ENCODE data around the gene NOC2L. TPM values are rescaled to one million over a fixed set of nuclear protein-coding genes. Genes with fewer than 3 reads are reported as not detected.

Gene NOC2L
- total and polyA plus RNA-seq, 2 donors (not counting 3 experiments of a cell fraction or from before 2014, with no cell fraction given), result 55.3 to 87.9 TPM

- H3K4me2 ChIP-seq (ENCODE audit: insufficient read depth, low read length), result no peak overlapping the region
- no peak for TF ChIP-seq EZH2 (IDR thresholded peaks at IDR 0.05; ENCODE audit: borderline replicate concordance, low read depth, low read length, severe bottlenecking)
- TF ChIP-seq POLR2AphosphoS5 (IDR thresholded peaks at IDR 0.05; ENCODE audit: insufficient read depth, low read depth, low read length), result no peak
- no peak for TF ChIP-seq FOS (IDR thresholded peaks at IDR 0.05; ENCODE audit: borderline replicate concordance, insufficient read depth, low read length)
- TF ChIP-seq POLR2A (IDR thresholded peaks at IDR 0.05; ENCODE audit: low read depth, low read length), result no peak
- TF ChIP-seq MYC (IDR thresholded peaks at IDR 0.05; ENCODE audit: low read depth, low read length), result no peak
- no peak for TF ChIP-seq JUN (IDR thresholded peaks at IDR 0.05; ENCODE audit: borderline replicate concordance, insufficient read depth, insufficient read length, low read depth)
- TF ChIP-seq GATA2 (IDR thresholded peaks at IDR 0.05; ENCODE audit: insufficient read depth, insufficient read length, low read depth, low read length), result no peak
- TF ChIP-seq MAX (IDR thresholded peaks at IDR 0.05; ENCODE audit: insufficient read depth, insufficient read length), result no peak
- no peak for TF ChIP-seq CTCF (IDR thresholded peaks at IDR 0.05; ENCODE audit: extremely low read depth in 1 of 2, insufficient read depth in 1 of 2, low read depth in 1 of 2, low read length in 2 of 2)
- H3K36me3 ChIP-seq (ENCODE audit: control insufficient read depth in 2 of 2, extremely low read depth in 1 of 2, insufficient read depth in 2 of 2, low read length in 2 of 2), result no peaks in the 10 kb centered on the region
- H3K79me2 ChIP-seq (ENCODE audit: control insufficient read depth, insufficient read depth, low read length), result no peaks in the 10 kb centered on the region
- H3K9me3 ChIP-seq (replicated peaks; ENCODE audit: control insufficient read depth, insufficient read depth, low read length), result no peaks in the 10 kb centered on the region
- H4K20me1 ChIP-seq (replicated peaks; ENCODE audit: control insufficient read depth, extremely low read depth, insufficient read depth, low read length), result no peaks in the 10 kb centered on the region
- dilution Hi-C loops (cut with MboI; ENCODE audit: extremely low pct_ligation_motif_present, low sequenced_read_pairs), result no loop called here
- intact Hi-C loops (cut with micrococcal nuclease), result no loop called here
- no peak overlapping the region for H2AFZ ChIP-seq (ENCODE audit: low read depth, low read length)
- no peak overlapping the region for H3K9ac ChIP-seq (replicated peaks; ENCODE audit: extremely low read depth, insufficient read depth, low read length)
- FAIRE-seq, result no peak
- BruUV-seq (replicated peaks), result no TSS peak
- H3K27ac ChIP-seq (ENCODE audit: insufficient read depth, low read depth, low read length), result no peak overlapping the region
- H3K27me3 ChIP-seq (ENCODE audit: control insufficient read depth in 2 of 2, insufficient read depth in 2 of 2, low read length in 2 of 2), result peaks cover under 1 to 6% of the 10 kb centered on the region in 2 experiments
- no peaks in the 10 kb centered on the region for H3K9me1 ChIP-seq (replicated peaks; ENCODE audit: control insufficient read depth, extremely low read depth, insufficient read depth, low read length)
- DNase-seq (ENCODE audit: low read depth, low spot score), result no peak
- ChIA-PET POLR2A (no interaction called here), CTCF (interaction anchor here (1.7 kb wide), 1 partner anchor 27 kb away, joined by 4 read pairs; no protein-coding TSS in a partner anchor)
- H3K4me3 ChIP-seq (replicated peaks in 1 of 3; ENCODE audit: insufficient read depth in 1 of 3, low read depth in 1 of 3, low read length in 3 of 3), result no peak overlapping the region
- H3K4me1 ChIP-seq (ENCODE audit: control insufficient read depth, extremely low read depth, insufficient read depth, low read length), result no peaks in the 10 kb centered on the region
Measured at GRCh38 chr1:910881-911721, 48.0 kb downstream of the NOC2L start.

All from endothelial cell of umbilical vein (primary cell).